Endodermal cell (in vitro differentiated cells): ENCODE data around the gene DDC. TPM values are rescaled to one million over a fixed set of nuclear protein-coding genes. Genes with fewer than 3 reads are reported as not detected.

Experiments
- DNase-seq: peaks from one replicate; pipeline ENCODE4 v3.0.0-alpha.2; 2017
- H3K27ac ChIP-seq: 2 replicates; pipeline ENCODE4 v1.5.1; 2013; ENCODE audit warnings: mild to moderate bottlenecking, low read depth, low read length, moderate library complexity
- H3K27me3 ChIP-seq: 2 replicates; pipeline ENCODE4 v1.6.1; 2013; ENCODE audit warnings: mild to moderate bottlenecking, low read length, moderate library complexity; ENCODE audit not compliant: insufficient read depth, control insufficient read depth, poor library complexity, severe bottlenecking
- H3K36me3 ChIP-seq: 2 replicates; pipeline ENCODE4 v1.7.0; 2013; ENCODE audit warnings: mild to moderate bottlenecking, low read length, moderate library complexity; ENCODE audit not compliant: control insufficient read depth, insufficient read depth
- H3K4me1 ChIP-seq: one replicate; pipeline ENCODE4 v1.7.0; 2013; ENCODE audit warnings: low read length; ENCODE audit not compliant: control insufficient read depth, insufficient read depth
- H3K4me3 ChIP-seq: 2 replicates; pipeline ENCODE4 v1.5.1; 2013; ENCODE audit warnings: mild to moderate bottlenecking, low read length, moderate library complexity
- H3K9ac ChIP-seq: 2 replicates; pipeline ENCODE4 v1.6.1; 2013; ENCODE audit warnings: mild to moderate bottlenecking, low read length, moderate library complexity; ENCODE audit not compliant: poor library complexity, severe bottlenecking; ENCODE audit errors: extremely low read depth
- H3K9me3 ChIP-seq: 2 replicates; pipeline ENCODE4 v1.6.1; 2013; ENCODE audit warnings: mild to moderate bottlenecking, low read length, moderate library complexity; ENCODE audit not compliant: control insufficient read depth
- H3K27ac Mint-ChIP-seq: 2 replicates; pipeline ENCODE4 v1.8.0; 2020; ENCODE audit warnings: mixed read lengths
- H3K27me3 Mint-ChIP-seq: 2 replicates; pipeline ENCODE4 v1.8.0; 2021; ENCODE audit warnings: mild to moderate bottlenecking, mixed read lengths; ENCODE audit not compliant: insufficient read depth
- H3K36me3 Mint-ChIP-seq: 2 replicates; pipeline ENCODE4 v1.8.0; 2020; ENCODE audit warnings: low read depth, mixed read lengths
- H3K4me1 Mint-ChIP-seq: 2 replicates; pipeline ENCODE4 v1.8.0; 2020; ENCODE audit warnings: mixed read lengths
- H3K4me3 Mint-ChIP-seq: 2 replicates; pipeline ENCODE4 v1.8.0; 2020; ENCODE audit warnings: mild to moderate bottlenecking, moderate library complexity, mixed read lengths
- H3K9me3 Mint-ChIP-seq: 2 replicates; pipeline ENCODE4 v1.8.0; 2020; ENCODE audit warnings: mild to moderate bottlenecking, mixed read lengths
- CTCF ChIP-seq: fragments of 200-600 bp; sonication (generic); conservative IDR thresholded peaks from 2 replicates; pipeline ENCODE4 v1.5.0; 2021; ENCODE audit warnings: antibody characterized with exemption, mild to moderate bottlenecking
- WGBS, 2 experiments: methylation state at CpG; one replicate each; pipeline versions ENCODE4 v1.1.5 to v1.1.7; 2013; ENCODE audit warnings: missing lambda C conversion rate in 2 of 2, mixed read lengths in 1 of 2; ENCODE audit not compliant: insufficient coverage in 1 of 2, insufficient read length in 1 of 2; 5-methylcytosine and 5-hydroxymethylcytosine counted together
- total RNA-seq, 2 donors: library from RNA; stranded (reverse); fragmentation: NEBNext Ultra II Directional in 1 of 2; extraction: Animal tissue kit (Norgen Biotek cat#: 25700) in 1 of 2; gene quantifications; 2 replicates in 1 of 2; 3 replicates in 1 of 2; pipeline ENCODE4 v1.2.1, GENCODE V29; 2021

Gene DDC
- total RNA-seq, 2 donors from 2014 or later, result 1.1 TPM

GRCh38 chr7:50594734-50595485 lies 29.7 kb upstream of the DDC start:
- H3K4me1 Mint-ChIP-seq, result peaks cover 6% of the 10 kb centered on the region
- no peak overlapping the region for H3K9ac ChIP-seq
- H3K27ac ChIP-seq, result no peak overlapping the region
- H3K4me3 ChIP-seq, result no peak overlapping the region
- no peaks in the 10 kb centered on the region for H3K9me3 ChIP-seq
- peaks cover 88% of the 10 kb centered on the region for H3K36me3 ChIP-seq
- 93 to 96% methylated on average over 5 to 7 of the region's 7 CpGs for WGBS, 2 experiments
- no peaks in the 10 kb centered on the region for H3K27me3 Mint-ChIP-seq
- no peak for DNase-seq
- TF ChIP-seq CTCF, result no peak
- no peak overlapping the region for H3K4me3 Mint-ChIP-seq
- H3K27me3 ChIP-seq, result no peaks in the 10 kb centered on the region
- H3K36me3 Mint-ChIP-seq, result peaks cover 79% of the 10 kb centered on the region
- H3K4me1 ChIP-seq, result peaks cover 6% of the 10 kb centered on the region
- H3K9me3 Mint-ChIP-seq, result no peaks in the 10 kb centered on the region
- H3K27ac Mint-ChIP-seq, result no peak overlapping the region

- TF ChIP-seq CTCF, result no peak
- DNase-seq, result no peak
- Mint-ChIP-seq H3K27me3 (no peaks in the 10 kb centered on the region), H3K36me3 (peaks cover 76% of the 10 kb centered on the region), H3K9me3 (no peaks in the 10 kb centered on the region), H3K4me3 (no peak overlapping the region), H3K4me1 (peaks cover under 1% of the 10 kb centered on the region), H3K27ac (no peak overlapping the region)
- no peak overlapping the region for H3K27ac ChIP-seq
- no peak overlapping the region for H3K4me3 ChIP-seq
- no peaks in the 10 kb centered on the region for H3K9me3 ChIP-seq
- 78 to 96% methylated on average over 3 to 4 of the region's 4 CpGs for WGBS, 2 experiments
- no peaks in the 10 kb centered on the region for H3K4me1 ChIP-seq
- H3K27me3 ChIP-seq, result no peaks in the 10 kb centered on the region
- no peak overlapping the region for H3K9ac ChIP-seq
- H3K36me3 ChIP-seq, result peaks cover 88% of the 10 kb centered on the region
Observed at GRCh38 chr7:50594136-50594535, 28.9 kb upstream of the DDC start.

GRCh38 chr7:50592940-50593339 lies 27.7 kb upstream of the DDC start:
- Histone ChIP-seq H3K9ac (no peak overlapping the region), H3K9me3 (no peaks in the 10 kb centered on the region), H3K27ac (no peak overlapping the region), H3K4me3 (no peak overlapping the region), H3K36me3 (peaks cover 77% of the 10 kb centered on the region), H3K27me3 (no peaks in the 10 kb centered on the region), H3K4me1 (no peaks in the 10 kb centered on the region)
- Mint-ChIP-seq H3K27ac (peak overlapping the region; percentile 60), H3K4me3 (no peak overlapping the region), H3K4me1 (no peaks in the 10 kb centered on the region), H3K27me3 (no peaks in the 10 kb centered on the region), H3K36me3 (peaks cover 64% of the 10 kb centered on the region), H3K9me3 (no peaks in the 10 kb centered on the region)
- TF ChIP-seq CTCF, result no peak
- 95 to 100% methylated on average over 4 to 13 of the region's 13 CpGs for WGBS, 2 experiments
- DNase-seq, result no peak
